K562 treated with DMSO at 1 percent for 12 hours (cell line): ENCODE data around the gene IQGAP2. TPM values are rescaled to one million over a fixed set of nuclear protein-coding genes. Genes with fewer than 3 reads are reported as not detected.

ENCODE experiments used
- total RNA-seq: library from RNA; unstranded; fragments of 300-600 nt; gene quantifications from 2 replicates; pipeline ENCODE4 v1.2.3, GENCODE V29; 2022; ENCODE audit not compliant: insufficient read depth

The IQGAP2 gene
- 5.6 and 10.5 TPM in 2 replicates for total RNA-seq

GRCh38 chr5:76402886-76403765 is at the start of gene IQGAP2:
Gene IQGAP2, plus strand, starts transcription at chr5:76403285. Its CDS starts 261 bp downstream, at chr5:76403546.

GRCh38 chr5:76622973-76623596 is 220.0 kb downstream of the IQGAP2 start, which contains the start of gene F2RL2:
Gene F2RL2, minus strand, starts transcription at chr5:76623403. Its CDS starts 173 bp downstream, at chr5:76623230.

GRCh38 chr5:76715736-76716455 is 312.8 kb downstream of the IQGAP2 start, which contains the start of gene F2R:
Gene F2R, plus strand, starts transcription at chr5:76716126. Its CDS starts 182 bp downstream, at chr5:76716308.

Other genes with a start within 250 kb of the IQGAP2 start
- gene F2RL2, start 220.1 kb downstream of the IQGAP2 start, total RNA-seq, result not detected in 2 replicates